Esophagus squamous epithelium (tissue), 5 donors: ENCODE results near the gene ZNF805. TPM values are rescaled to one million over a fixed set of nuclear protein-coding genes. Genes with fewer than 3 reads are reported as not detected.
"Not testable (repeated sequence)": the region's sequence is repeated elsewhere in the genome, so short reads cannot be mapped to it uniquely, and the experiment has no call there.

Experiments used
- DNase-seq: peaks from one replicate; lab custom pipeline; 2025; lab: John Stamatoyannopoulos, UW
- H3K27ac ChIP-seq, 4 donors: fragments of 200-600 bp; sonication (generic); one replicate each; pipeline ENCODE4 v1.5.1; 2016 to 2019; ENCODE audit warnings: mild to moderate bottlenecking in 1 of 4
- H3K27me3 ChIP-seq, 4 donors: fragments of 200-600 bp; sonication (generic); 1 replicate in 3 of 4; 2 replicates in 1 of 4; pipeline versions ENCODE4 v1.5.1 to v1.6.0; 2017 to 2021; ENCODE audit warnings: antibody characterized with exemption in 1 of 4
- H3K36me3 ChIP-seq, 3 donors: fragments of 200-600 bp; sonication (generic); one replicate each; pipeline ENCODE4 v1.5.1; 2016 to 2019
- H3K4me1 ChIP-seq, 3 donors: fragments of 200-600 bp; sonication (generic); one replicate each; pipeline ENCODE4 v1.5.1; 2017 to 2019
- H3K4me3 ChIP-seq, 4 donors: fragments of 200-600 bp; sonication (generic); 1 replicate in 3 of 4; 2 replicates in 1 of 4; pipeline ENCODE4 v1.5.1; 2016 to 2019; ENCODE audit warnings: mild to moderate bottlenecking in 2 of 4, moderate library complexity in 1 of 4
- H3K9me3 ChIP-seq, 3 donors: fragments of 200-600 bp; sonication (generic); one replicate each; pipeline ENCODE4 v1.5.1; 2016 to 2019
- CTCF ChIP-seq, 6 experiments: fragments of 450-650 bp in 4 of 6; fragments of 200-600 bp in 2 of 6; sonication (generic) in 2 of 6; IDR thresholded peaks; one replicate each; pipeline ENCODE4 v1.5.1; 2016 to 2019; ENCODE audit warnings: antibody characterized with exemption in 6 of 6, mild to moderate bottlenecking in 4 of 6, moderate library complexity in 4 of 6
- POLR2A ChIP-seq, 4 donors: fragments of 450-650 bp; IDR thresholded peaks; one replicate each; pipeline ENCODE4 v1.6.1; 2017; ENCODE audit warnings: antibody characterized with exemption in 4 of 4, mild to moderate bottlenecking in 4 of 4, moderate library complexity in 3 of 4
- WGBS, 2 donors: methylation state at CpG; one replicate each; pipeline ENCODE4 v1.1.5; 2018; 5-methylcytosine and 5-hydroxymethylcytosine counted together
- intact Hi-C: fragments of 100-400 bp; cut with DNase I; formaldehyde crosslinking; loops from one replicate; pipeline ENCODE4 v1.15.0; 2022
- total RNA-seq, 4 donors: library from RNA; depleted of rRNA; stranded (reverse); fragments of >200 nt; gene quantifications; one replicate each; pipeline ENCODE4 v1.1.0, GENCODE V29; 2016
- donor health status: DM: yes; HTN: yes; CAD: no.

The ZNF805 gene
- total RNA-seq, 4 donors from 2014 or later, result 6.5 to 16.6 (median 7.6) TPM

- Histone ChIP-seq H3K9me3 (no peaks in the 10 kb centered on the region), H3K27me3 (no peaks in the 10 kb centered on the region), H3K4me3 (no peak overlapping the region), H3K36me3 (peaks cover 0 to 19% (median 0%) of the 10 kb centered on the region in 3 donors), H3K4me1 (peaks cover 7 to 12% (median 9%) of the 10 kb centered on the region in 3 donors), H3K27ac (no peak overlapping the region)
- no peak for TF ChIP-seq POLR2A (IDR thresholded peaks at IDR 0.05)
- no peak for TF ChIP-seq CTCF (IDR thresholded peaks at IDR 0.05)
- intact Hi-C loops, result no loop called here
- 57 to 81% methylated on average over 1 of the region's 1 CpG for WGBS, 2 donors
- no peak for DNase-seq
These were observed 36.0 kb downstream of the ZNF805 start for GRCh38 chr19:57276430-57276829.

GRCh38 chr19:57278481-57278880 lies 38.0 kb downstream of the ZNF805 start:
- DNase-seq, H3K4me3 ChIP-seq, intact Hi-C loops, H3K27ac ChIP-seq, H3K9me3 ChIP-seq, H3K27me3 ChIP-seq: not testable (repeated sequence)
- Histone ChIP-seq H3K36me3 (peaks cover 0 to 20% (median 0%) of the 10 kb centered on the region in 3 donors), H3K4me1 (peaks cover 17 to 32% (median 28%) of the 10 kb centered on the region in 3 donors)
- 64 to 84% methylated on average over 2 of the region's 2 CpGs for WGBS, 2 donors

GRCh38 chr19:57279418-57280164 lies 39.2 kb downstream of the ZNF805 start:
- peaks cover 0 to 25% (median 2%) of the 10 kb centered on the region in 3 donors for H3K36me3 ChIP-seq
- peaks cover 17 to 44% (median 39%) of the 10 kb centered on the region in 3 donors for H3K4me1 ChIP-seq
- peak; percentile 54 for DNase-seq
- H3K27ac ChIP-seq, result peak overlapping the region; percentile 96 to 100 (median 99)
- no peaks in the 10 kb centered on the region for H3K9me3 ChIP-seq
- peak overlapping the region; percentile 68 to 100 (median 86) for H3K4me3 ChIP-seq
- no peaks in the 10 kb centered on the region for H3K27me3 ChIP-seq
- TF ChIP-seq POLR2A (IDR thresholded peaks at IDR 0.05), result peak in 2 of 4 donors; percentile 30 to 33
- TF ChIP-seq CTCF (IDR thresholded peaks at IDR 0.05), result peak in 4 of 6 experiments; percentile 19 to 49 (median 40)
- intact Hi-C loops, result no loop called here
- WGBS, 2 donors, result 4% methylated on average over 14 to 17 of the region's 25 CpGs

- TF ChIP-seq POLR2A (IDR thresholded peaks at IDR 0.05) (peak in 2 of 4 donors; percentile 66 to 87), CTCF (IDR thresholded peaks at IDR 0.05) (peak in 1 of 6 experiments; percentile 5)
- peak; percentile 81 for DNase-seq
- no peaks in the 10 kb centered on the region for H3K27me3 ChIP-seq
- H3K36me3 ChIP-seq, result peaks cover 7 to 31% (median 8%) of the 10 kb centered on the region in 3 donors
- peaks cover 17 to 51% (median 44%) of the 10 kb centered on the region in 3 donors for H3K4me1 ChIP-seq
- peak within 1 kb of the TSS; percentile 68 to 100 (median 86) for H3K4me3 ChIP-seq
- 0 to 1% methylated on average over 10 to 19 of the region's 71 CpGs for WGBS, 2 donors
- intact Hi-C loops, result no loop called here
- peak within 1 kb of the TSS; percentile 96 to 100 (median 99) for H3K27ac ChIP-seq
- H3K9me3 ChIP-seq, result no peaks in the 10 kb centered on the region
These were observed 39.9 kb downstream of the ZNF805 start, which contains the start of gene ZNF460 for GRCh38 chr19:57280165-57280961. ZNF460 (plus strand) TSS chr19:57280485; CDS start chr19:57280807, 322 bp downstream.

GRCh38 chr19:57280962-57281400 lies 40.5 kb downstream of the ZNF805 start:
- WGBS, 2 donors, result 2 to 4% methylated on average over 6 of the region's 6 CpGs
- Histone ChIP-seq H3K27me3 (no peaks in the 10 kb centered on the region), H3K27ac (peak overlapping the region; percentile 96 to 100 (median 99)), H3K4me3 (peak overlapping the region; percentile 68 to 100 (median 86)), H3K36me3 (peaks cover 10 to 35% (median 12%) of the 10 kb centered on the region in 3 donors), H3K4me1 (peaks cover 17 to 57% (median 48%) of the 10 kb centered on the region in 3 donors), H3K9me3 (no peaks in the 10 kb centered on the region)
- intact Hi-C loops, result no loop called here
- TF ChIP-seq POLR2A (IDR thresholded peaks at IDR 0.05) (no peak), CTCF (IDR thresholded peaks at IDR 0.05) (no peak)
- DNase-seq, result no peak
